Measurements from ENCODE around the gene TUBA1B.

The TUBA1B gene

GRCh38 chr12:49089821-49090773 lies 41.1 kb downstream of the TUBA1B start:
- DNase-seq = peak; percentile 48

- DNase-seq = no peak
Measured at GRCh38 chr12:49088932-49089330, 42.3 kb downstream of the TUBA1B start.

DNA sequence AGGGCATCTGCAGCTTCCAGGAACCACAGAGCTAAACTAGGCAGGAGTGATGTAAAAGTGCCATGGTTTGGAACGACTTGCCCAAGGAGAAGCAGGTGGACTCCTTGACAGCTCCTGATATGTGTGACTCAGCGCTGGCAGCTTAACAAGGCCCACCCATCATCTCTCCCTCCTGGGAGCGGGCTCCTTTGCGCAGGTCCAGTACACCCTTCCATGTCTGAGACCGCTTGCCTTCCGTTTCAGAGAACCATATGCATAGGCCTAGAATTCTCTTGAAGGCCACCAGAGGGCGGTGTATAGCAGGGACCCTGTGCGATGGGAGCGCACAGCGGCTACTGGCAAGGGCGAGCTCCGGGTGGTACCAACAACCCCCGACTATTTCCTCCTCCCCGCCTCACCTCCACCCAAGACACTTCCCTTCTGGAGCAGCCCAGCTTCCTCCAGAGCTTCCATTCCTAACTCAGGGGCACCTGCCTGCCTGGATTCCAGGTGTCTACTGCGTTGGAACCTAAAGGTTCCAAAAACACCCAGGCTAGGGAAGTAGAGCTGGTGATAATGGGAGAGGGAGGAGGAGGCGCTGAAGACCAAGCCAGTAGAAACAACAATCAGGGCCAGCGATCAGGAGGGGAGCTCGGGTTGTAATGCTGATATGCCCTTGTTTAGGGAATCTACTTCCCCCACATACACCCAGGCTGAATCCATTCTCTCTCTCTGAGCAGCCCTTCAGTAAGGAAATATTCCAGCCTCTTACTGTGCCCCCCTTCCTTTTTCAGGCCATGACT lies 42.9 kb downstream of the TUBA1B start:
- DNase-seq = peak; percentile 98

- DNase-seq = no peak
Measured at GRCh38 chr12:49086116-49086515, 45.1 kb downstream of the TUBA1B start.

GRCh38 chr12:49084438-49084837 lies 46.8 kb downstream of the TUBA1B start:
- DNase-seq = no peak

DNA sequence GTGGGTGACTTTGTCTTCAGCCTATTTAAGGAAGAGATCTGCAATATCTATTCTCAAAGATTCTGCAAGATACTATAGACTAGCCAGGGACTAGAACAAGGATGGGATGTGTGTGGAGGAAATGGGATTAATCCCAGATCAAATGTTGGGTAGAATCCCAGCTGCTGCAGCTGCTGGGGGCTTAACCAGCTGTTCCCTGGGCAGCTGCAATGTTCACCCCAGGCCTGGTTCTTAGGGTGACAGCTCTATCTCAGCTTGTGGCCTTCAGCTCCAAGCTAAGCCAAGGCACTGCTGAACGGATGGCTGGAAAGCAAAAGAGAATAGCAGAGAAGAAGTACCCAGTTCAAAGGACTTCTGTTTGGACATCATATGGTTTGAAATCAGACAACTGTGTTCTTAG lies 51.4 kb downstream of the TUBA1B start:
- peak; percentile 70 for DNase-seq

Data from NCI-H82 (cell line).